HG03457 (cell line): ENCODE measurements around the gene ERICH4.

Experiments used
- ATAC-seq: cut with Tn5 transposase; IDR thresholded peaks from one replicate; pipeline ENCODE4 v1.9.1; 2021; ENCODE audit warnings: moderate number of reproducible peaks; ENCODE audit not compliant: unreplicated experiment

The ERICH4 gene

DNA sequence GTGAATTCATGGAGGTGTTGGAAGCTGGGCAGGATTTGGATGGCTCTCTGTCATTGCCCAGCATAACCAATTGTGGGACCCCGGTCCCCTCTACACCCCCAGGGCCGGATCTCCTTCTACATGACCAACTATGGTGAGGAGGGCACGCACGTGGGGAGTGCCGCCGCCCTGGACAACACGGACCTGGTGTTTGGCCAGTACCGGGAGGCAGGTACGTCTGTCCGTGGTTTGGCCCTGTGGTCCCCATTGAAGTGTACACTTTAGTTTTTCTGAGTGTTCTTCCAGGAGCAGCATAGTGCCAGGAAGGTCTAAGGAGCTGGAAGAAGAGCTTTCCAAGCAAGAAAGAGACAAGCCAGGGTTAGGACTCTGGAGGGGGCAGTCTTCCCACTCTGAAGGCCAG, 29.0 kb upstream of the ERICH4 start:
- no peak for ATAC-seq

DNA sequence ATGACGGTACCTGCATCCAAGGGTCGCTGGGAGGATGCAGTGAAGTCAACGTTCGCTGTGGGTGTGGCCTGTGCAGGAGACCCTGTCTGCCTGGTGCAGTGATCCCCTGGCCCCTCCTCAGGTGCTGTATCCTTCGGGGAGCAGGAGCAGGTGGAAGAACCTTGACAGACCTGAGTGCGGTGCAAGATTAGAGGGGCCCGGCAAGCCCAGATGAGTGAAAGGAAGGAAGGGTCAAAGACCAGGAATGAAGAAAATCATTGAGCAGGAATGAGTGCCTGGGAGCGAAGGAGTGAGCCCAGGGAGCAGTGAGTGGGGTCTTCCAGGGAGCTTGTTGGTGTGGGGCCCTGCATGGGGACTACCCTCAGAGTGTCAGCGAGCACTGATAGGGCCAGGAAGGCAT, 28.5 kb upstream of the ERICH4 start:
- no peak for ATAC-seq

GRCh38 chr19:41415154-41415571, 27.8 kb upstream of the ERICH4 start:
- ATAC-seq: no peak

DNA sequence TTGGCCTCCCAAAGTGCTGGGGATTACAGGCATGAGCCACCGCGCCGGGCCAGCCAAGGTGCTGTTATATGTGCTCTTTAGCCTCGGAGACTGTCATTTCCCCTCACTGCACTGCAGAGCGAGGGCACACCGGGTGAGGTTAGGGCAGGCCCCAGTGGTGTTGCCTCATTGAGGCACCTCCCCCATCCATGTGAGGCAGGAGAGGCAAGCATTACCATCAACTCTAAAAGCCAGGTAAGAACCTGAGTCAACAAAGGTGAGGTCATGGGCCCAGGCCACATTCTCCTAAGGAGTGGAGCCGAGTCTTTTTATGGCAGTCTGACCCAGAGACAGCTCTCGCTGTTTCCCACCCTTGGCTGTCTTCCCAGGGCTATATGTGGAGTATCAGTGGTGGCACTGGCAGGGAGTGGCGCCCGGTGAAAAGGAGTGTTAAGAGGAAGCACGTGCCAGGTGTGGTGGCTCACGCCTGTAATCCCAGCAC, 26.7 kb upstream of the ERICH4 start:
- no peak for ATAC-seq

DNA sequence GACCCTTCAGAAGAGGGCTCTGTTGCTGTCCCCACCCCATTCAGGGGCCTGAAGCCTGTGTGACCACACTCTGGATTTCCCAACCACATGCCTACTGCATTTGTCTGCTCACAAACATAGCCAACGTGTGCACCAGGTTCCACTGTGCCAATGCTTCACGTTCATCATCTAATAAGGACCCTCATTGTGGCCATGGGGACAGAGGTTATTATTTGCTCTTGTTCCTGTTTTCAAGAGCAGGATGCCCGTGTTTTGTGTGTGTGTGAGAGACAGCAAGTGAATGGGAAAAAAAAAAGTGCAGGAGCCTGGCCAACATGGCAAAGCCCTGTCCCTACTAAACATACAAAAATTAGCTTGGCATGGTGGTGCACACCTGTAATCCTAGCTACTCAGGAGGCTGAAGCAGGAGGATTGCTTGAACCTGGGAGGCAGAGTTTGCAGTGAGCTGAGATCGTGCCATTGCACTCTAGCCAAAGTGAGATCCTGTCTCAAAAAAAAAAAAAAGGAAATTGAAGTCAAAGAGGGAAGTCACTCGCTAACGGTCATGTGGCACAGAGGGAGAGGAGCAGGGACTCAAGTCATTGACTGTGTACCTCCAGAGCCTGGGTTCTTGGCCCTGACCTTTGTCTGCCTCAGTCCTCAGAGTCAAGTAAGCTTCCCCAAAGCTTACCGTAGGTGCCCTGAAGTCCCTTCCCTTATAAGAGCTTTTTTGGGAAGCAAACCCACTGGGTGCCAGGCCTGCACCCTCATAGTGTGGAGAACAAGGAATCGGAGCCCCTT, 22.7 kb upstream of the ERICH4 start:
- no peak for ATAC-seq

DNA sequence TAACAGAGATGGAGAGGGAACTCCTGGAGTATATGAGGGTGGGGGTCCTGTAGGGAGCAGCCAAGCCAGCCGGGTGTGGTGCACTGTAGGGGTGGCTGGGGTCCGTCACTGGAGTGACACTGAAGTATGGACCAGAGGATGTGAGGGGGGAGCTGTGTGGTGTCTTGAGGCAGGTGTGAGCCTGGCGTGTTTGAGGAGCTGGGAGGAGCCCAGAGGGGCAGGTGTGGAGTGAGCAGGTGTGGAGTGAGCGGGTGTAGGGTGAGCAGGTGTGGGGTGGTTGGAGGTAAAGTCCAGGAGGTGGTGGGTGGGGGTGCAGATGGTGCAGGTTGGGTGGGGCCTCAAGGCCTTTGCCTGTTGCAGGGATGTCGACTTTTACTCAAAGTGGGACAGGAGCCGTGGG, 21.6 kb upstream of the ERICH4 start:
- no peak for ATAC-seq

DNA sequence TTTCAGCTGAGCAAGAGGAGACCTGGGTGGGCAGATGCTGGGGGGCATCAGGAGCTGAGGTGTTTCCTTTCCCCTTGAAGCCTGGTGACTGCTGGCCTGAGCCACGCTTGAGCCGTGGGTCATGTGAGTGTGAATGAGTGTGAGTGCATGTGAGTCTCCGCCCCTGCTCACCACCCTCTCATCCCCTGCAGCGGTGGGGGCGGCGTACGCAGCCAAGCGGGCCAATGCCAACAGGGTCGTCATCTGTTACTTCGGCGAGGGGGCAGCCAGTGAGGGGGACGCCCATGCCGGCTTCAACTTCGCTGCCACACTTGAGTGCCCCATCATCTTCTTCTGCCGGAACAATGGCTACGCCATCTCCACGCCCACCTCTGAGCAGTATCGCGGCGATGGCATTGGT, 21.0 kb upstream of the ERICH4 start:
- no peak for ATAC-seq

- ATAC-seq: no peak
These were observed 20.5 kb upstream of the ERICH4 start for GRCh38 chr19:41422456-41422855.

DNA sequence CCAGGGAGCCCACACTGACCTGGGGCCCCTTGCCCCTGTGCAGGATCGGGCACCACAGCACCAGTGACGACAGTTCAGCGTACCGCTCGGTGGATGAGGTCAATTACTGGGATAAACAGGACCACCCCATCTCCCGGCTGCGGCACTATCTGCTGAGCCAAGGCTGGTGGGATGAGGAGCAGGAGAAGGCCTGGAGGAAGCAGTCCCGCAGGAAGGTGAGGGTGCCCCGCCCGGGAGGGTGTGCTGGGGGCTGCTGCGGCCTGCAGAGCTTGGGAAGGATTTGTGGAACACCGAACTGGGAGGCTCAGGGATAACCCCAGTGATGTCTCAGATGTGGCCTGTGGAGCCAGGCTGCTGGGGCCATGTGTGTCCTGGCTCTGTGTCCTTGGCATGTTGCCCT, 20.0 kb upstream of the ERICH4 start:
- no peak for ATAC-seq

- ATAC-seq: no peak
These were observed 18.4 kb upstream of the ERICH4 start for GRCh38 chr19:41424335-41425173.

- no peak for ATAC-seq
These were observed 17.5 kb upstream of the ERICH4 start for GRCh38 chr19:41425174-41426115.

- ATAC-seq: no peak
These were observed 16.7 kb upstream of the ERICH4 start for GRCh38 chr19:41426116-41426841.

DNA sequence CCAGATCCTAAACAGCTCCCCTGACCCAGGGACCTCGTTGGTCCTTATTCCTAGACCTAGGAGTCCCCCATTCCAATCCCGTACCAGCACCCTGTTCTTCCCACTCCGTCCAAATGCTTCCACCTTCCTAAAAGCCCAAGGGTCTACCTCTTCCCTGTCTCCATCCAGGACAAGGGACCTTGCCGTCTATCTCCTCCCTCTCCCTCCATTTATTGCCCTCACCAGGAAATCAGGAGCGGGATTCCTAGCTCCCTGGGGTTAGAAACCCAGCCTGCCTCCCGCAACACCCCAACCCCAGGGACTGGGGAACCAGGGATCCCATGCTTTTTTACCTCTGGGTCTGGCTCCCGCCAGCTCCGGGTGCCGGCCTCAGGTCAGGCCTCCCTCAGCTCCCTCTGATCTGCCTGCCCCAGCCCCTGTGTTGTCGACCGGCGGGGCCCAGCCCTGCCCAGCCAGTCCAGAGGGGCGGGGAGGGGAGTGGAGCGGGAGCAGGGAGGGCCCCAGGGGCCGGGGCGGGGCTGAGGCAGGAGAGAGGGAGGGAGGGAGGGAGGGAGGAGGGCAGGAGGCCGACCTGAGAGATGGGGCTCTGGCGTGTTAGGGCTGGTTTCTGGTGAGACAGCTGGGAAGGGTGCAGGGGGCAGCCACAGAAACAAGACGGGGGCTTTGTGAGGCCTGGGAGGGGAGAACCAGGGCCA, 15.9 kb upstream of the ERICH4 start, which contains the start of gene B3GNT8:
Gene B3GNT8, minus strand, starts transcription at position 423 of the 695 bp plus-strand sequence. CDS start 596 bp downstream, outside the sequence.
- no peak for ATAC-seq

DNA sequence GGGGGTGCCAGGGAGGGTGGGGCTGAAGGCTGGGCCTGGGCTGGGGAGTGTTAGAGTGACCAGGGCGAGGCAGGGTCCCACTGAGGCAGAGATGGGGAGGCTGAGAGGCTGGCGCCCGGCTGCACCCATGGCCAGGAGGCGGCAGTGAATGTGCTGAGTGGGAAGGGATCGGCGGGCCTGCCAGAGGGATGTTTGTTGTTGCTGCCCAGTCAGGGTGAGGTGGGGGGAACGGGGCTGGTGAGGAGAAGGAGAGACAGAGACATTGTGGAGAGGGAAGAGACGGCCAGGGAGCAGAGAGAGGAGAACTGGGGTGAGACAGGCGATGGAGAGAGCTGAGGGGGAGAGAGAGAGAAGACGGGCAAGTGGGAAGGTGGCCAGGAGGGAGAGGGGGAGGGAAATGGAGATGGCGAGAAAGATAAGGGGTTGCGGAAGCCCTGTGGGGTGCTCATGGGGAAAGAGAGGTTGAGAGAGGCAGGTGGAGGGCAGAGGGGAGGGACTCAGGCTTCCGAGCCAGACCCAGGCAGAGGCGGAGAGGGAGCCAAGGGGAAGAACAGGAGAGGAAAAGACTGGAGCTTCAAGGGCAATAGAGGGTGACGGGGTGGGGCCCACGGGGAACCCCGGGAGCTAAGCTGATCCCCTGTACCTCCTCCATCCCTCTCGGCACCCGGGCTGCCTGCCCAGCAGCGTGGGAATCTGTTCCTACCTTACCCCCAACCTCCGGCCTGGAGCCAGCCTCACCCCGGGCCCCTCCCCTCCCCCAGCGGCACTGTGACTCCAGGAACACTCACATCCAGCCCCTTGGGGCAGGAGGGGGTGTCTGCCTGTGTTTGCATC, 15.1 kb upstream of the ERICH4 start:
- no peak for ATAC-seq

- no peak for ATAC-seq
These were observed 14.5 kb upstream of the ERICH4 start for GRCh38 chr19:41428481-41428859.

GRCh38 chr19:41430922-41431321, 12.0 kb upstream of the ERICH4 start:
- ATAC-seq: no peak

DNA sequence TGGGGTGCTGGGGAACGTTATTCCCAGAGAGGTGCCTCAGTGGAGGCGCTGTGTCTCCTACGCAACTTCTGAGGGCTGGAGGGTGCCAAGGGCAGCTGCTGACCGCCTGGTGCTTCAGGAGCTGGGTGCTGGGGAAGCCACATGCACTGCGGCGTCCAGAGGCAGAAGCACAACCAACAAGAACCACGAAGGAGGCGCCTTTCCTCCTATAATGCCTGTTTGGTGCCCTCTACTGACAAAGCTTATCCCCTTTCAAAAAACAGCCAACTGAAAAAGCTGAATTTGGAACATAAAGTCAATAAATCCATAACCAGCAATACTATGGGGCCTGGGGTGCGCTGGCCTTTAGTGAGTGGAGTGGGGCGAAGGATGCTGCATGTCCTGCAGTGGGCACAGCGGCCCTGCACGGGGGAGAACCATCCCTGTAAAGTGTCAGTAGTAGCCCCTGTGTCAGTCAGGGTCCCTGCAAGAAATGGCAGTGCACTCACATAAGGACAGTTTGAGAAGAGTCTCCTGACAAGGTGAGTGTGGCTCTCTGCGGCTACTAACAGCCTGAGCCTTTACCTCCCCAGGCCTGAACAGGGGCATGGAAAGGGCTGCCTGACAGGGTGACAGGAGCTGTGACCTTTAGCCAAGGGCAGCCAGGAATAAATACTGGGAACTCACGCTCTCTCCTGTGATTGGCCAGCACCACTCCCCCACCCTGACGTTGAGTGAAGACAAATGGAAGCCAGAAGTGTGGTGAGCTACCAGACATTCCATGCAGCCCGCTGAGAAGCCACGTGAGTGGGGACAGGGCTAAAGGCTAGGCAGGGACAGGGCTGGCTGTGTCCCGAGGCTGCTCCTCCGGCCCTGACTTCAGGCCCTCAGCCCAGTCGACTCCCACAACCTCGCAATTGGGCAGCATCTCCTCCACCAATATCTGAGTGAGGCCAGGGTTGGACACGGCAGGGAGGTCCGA, 11.2 kb upstream of the ERICH4 start:
- ATAC-seq: no peak

DNA sequence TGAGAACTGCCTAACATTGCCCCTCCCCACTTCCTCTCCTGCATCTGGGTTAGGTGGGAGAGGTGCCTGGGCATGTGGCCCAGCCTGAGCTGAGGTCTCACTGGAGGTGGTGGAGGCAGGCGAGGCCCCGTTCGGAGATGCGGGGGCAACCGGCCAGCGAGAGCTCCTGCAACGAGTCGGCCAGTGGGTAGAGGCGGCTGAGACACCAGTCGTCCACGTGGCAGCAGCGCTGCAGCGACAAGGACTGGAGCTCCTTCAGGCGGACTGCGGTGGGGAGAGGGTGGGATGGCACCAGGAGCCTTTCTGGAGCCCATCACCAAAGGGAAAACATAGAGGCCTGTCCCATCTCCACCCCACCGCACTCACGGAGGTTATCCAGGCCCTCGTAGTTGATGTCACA, 9.8 kb upstream of the ERICH4 start:
- no peak for ATAC-seq
